NCI-H748 treated with DMSO at 0.1 percent for 48 hours (cell line): ENCODE data around the gene GNAZ.

Experiments
- DNase-seq: peaks from one replicate; lab custom pipeline; 2025; lab: John Stamatoyannopoulos, UW

The GNAZ gene

GRCh38 chr22:23119494-23120414, 49.4 kb downstream of the GNAZ start:
- DNase-seq, result no peak

GRCh38 chr22:23120415-23120899, 50.1 kb downstream of the GNAZ start:
- no peak for DNase-seq

- DNase-seq, result no peak
These were observed 50.7 kb downstream of the GNAZ start for GRCh38 chr22:23121000-23121421.

GRCh38 chr22:23121424-23121823, 51.1 kb downstream of the GNAZ start:
- DNase-seq, result no peak

GRCh38 chr22:23122216-23122957, 52.1 kb downstream of the GNAZ start:
- DNase-seq, result no peak

- no peak for DNase-seq
These were observed 52.9 kb downstream of the GNAZ start for GRCh38 chr22:23122992-23123803.

- DNase-seq, result no peak
These were observed 53.5 kb downstream of the GNAZ start for GRCh38 chr22:23123804-23124254.

GRCh38 chr22:23124611-23125511, 54.5 kb downstream of the GNAZ start:
- no peak for DNase-seq

- no peak for DNase-seq
These were observed 55.3 kb downstream of the GNAZ start for GRCh38 chr22:23125512-23126103.

- no peak for DNase-seq
These were observed 56.1 kb downstream of the GNAZ start for GRCh38 chr22:23126165-23127054.

GRCh38 chr22:23127055-23127756, 56.9 kb downstream of the GNAZ start:
- DNase-seq, result no peak

GRCh38 chr22:23127788-23128187, 57.5 kb downstream of the GNAZ start:
- no peak for DNase-seq

- DNase-seq, result peak; percentile 2
These were observed 58.2 kb downstream of the GNAZ start for GRCh38 chr22:23128269-23129108.

- DNase-seq, result no peak
These were observed 58.8 kb downstream of the GNAZ start for GRCh38 chr22:23129149-23129548.

- no peak for DNase-seq
These were observed 60.4 kb downstream of the GNAZ start for GRCh38 chr22:23130697-23131096.

GRCh38 chr22:23131931-23132330, 61.6 kb downstream of the GNAZ start:
- no peak for DNase-seq

- no peak for DNase-seq
These were observed 62.2 kb downstream of the GNAZ start for GRCh38 chr22:23132376-23133091.
